Transverse colon (tissue), 4 donors: ENCODE measurements around the gene CRAMP1. TPM values are rescaled to one million over a fixed set of nuclear protein-coding genes. Genes with fewer than 3 reads are reported as not detected.
A peak's percentile ranks its signal among the peaks of the same experiment; 100 is the strongest.
"Not testable (repeated sequence)": the region's sequence is repeated elsewhere in the genome, so short reads cannot be mapped to it uniquely, and the experiment has no call there.

Experiments
- DNase-seq: peaks from one replicate; pipeline ENCODE4 v3.0.0-alpha.2; 2019
- H3K27ac ChIP-seq, 4 donors: fragments of 200-600 bp; sonication (generic); 2 replicates each; pipeline ENCODE4 v1.5.1; 2016 to 2018; ENCODE audit warnings: inconsistent platforms in 4 of 4
- H3K27me3 ChIP-seq: fragments of 200-600 bp; sonication (generic); 2 replicates; pipeline ENCODE4 v1.5.1; 2017; ENCODE audit warnings: inconsistent platforms
- H3K36me3 ChIP-seq, 4 donors: fragments of 200-600 bp; sonication (generic); 2 replicates each; pipeline ENCODE4 v1.5.1; 2017 to 2019; ENCODE audit warnings: inconsistent platforms in 4 of 4
- H3K4me1 ChIP-seq, 4 donors: fragments of 200-600 bp; sonication (generic); 2 replicates each; pipeline ENCODE4 v1.5.1; 2017 to 2020; ENCODE audit warnings: inconsistent platforms in 4 of 4
- H3K4me3 ChIP-seq, 4 donors: fragments of 200-600 bp; sonication (generic); 1 replicate in 1 of 4; 2 replicates in 3 of 4; pipeline versions ENCODE4 v1.5.1 to v1.6.1; 2017 to 2019; ENCODE audit warnings: inconsistent platforms in 4 of 4
- H3K9me3 ChIP-seq, 2 donors: fragments of 200-600 bp; sonication (generic); 2 replicates each; pipeline ENCODE4 v1.5.1; 2017 to 2019; ENCODE audit warnings: inconsistent platforms in 2 of 2
- EP300 ChIP-seq: sonication (generic); formaldehyde crosslinking; IDR thresholded peaks from one replicate; pipeline ENCODE4 v1.6.1; 2017; ENCODE audit warnings: antibody characterized with exemption, low read depth
- POLR2A ChIP-seq: fragments of 450-650 bp; IDR thresholded peaks from one replicate; pipeline ENCODE4 v1.6.1; 2016; ENCODE audit warnings: antibody characterized with exemption, mild to moderate bottlenecking, moderate library complexity
- POLR2AphosphoS5 ChIP-seq, 3 donors: sonication (generic); formaldehyde crosslinking; IDR thresholded peaks; one replicate each; pipeline ENCODE4 v1.6.1; 2016; ENCODE audit warnings: antibody characterized with exemption in 3 of 3
- WGBS, 2 donors: methylation state at CpG; one replicate each; pipeline ENCODE4 v1.1.5; 2018; ENCODE audit warnings: low coverage in 1 of 2; 5-methylcytosine and 5-hydroxymethylcytosine counted together
- in situ Hi-C, 4 donors: fragments of 200-750 bp; cut with MboI; loops; one replicate each; pipeline versions ENCODE4 v1.15.0 to v1.15.1; 2017; ENCODE audit warnings: low sequenced_read_pairs in 3 of 4, low pct_ligation_motif_present in 1 of 4, low pct_unique_long_range_greater_than_20kb in 1 of 4
- intact Hi-C: fragments of 100-400 bp; cut with DNase I; formaldehyde crosslinking; loops from one replicate; pipeline ENCODE4 v1.15.1; 2023; ENCODE audit warnings: low total_unique reads
- total RNA-seq, 4 donors: library from RNA; depleted of rRNA; stranded (reverse); fragments of >200 nt; gene quantifications; one replicate each; pipeline ENCODE4 v1.1.0, GENCODE V29; 2016
- TF ChIP-seq, protein P1 (sequence below), 5 experiments: fragments of 200-600 bp in 3 of 5; fragments of 450-650 bp in 2 of 5; sonication (generic) in 3 of 5; IDR thresholded peaks; 1 replicate in 2 of 5; 2 replicates in 3 of 5; pipeline ENCODE4 v1.5.1; 2016 to 2017; ENCODE audit warnings: antibody characterized with exemption in 5 of 5, inconsistent platforms in 3 of 5, mild to moderate bottlenecking in 2 of 5, moderate library complexity in 1 of 5

The CRAMP1 gene
- total RNA-seq, 4 donors from 2014 or later = 10.1 to 52.7 (median 16.2) TPM

DNA sequence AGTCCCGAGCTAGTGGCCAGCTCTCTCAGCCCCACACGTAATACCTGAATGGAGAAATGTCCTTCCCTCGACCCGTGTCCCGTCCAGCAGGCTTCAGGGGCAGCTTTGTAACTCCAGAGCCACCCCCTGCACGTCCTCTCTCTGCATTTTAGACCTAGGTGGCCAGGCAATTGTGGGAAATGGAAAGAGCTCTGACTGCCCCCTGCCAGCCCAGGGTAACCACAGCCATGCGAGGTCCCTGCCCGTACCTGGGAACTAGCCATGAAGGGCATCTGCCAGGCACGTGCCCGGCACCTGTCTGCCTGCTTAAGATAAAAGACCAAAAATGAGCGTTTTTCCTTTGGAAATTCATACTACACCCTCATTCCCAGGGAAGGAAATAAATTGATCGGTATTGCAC lies 103.1 kb downstream of the CRAMP1 start:
- Histone ChIP-seq H3K27me3 (no peaks in the 10 kb centered on the region), H3K4me3 (no peak overlapping the region), H3K36me3 (no peaks in the 10 kb centered on the region), H3K27ac (no peak overlapping the region), H3K4me1 (peaks cover 0 to 7% (median 3%) of the 10 kb centered on the region in 4 donors), H3K9me3 (no peaks in the 10 kb centered on the region)
- DNase-seq = no peak
- in situ Hi-C loops = no loop called here
- TF ChIP-seq POLR2A (no peak), POLR2AphosphoS5 (IDR thresholded peaks at IDR 0.05) (no peak)
- TF ChIP-seq, protein P1, sequence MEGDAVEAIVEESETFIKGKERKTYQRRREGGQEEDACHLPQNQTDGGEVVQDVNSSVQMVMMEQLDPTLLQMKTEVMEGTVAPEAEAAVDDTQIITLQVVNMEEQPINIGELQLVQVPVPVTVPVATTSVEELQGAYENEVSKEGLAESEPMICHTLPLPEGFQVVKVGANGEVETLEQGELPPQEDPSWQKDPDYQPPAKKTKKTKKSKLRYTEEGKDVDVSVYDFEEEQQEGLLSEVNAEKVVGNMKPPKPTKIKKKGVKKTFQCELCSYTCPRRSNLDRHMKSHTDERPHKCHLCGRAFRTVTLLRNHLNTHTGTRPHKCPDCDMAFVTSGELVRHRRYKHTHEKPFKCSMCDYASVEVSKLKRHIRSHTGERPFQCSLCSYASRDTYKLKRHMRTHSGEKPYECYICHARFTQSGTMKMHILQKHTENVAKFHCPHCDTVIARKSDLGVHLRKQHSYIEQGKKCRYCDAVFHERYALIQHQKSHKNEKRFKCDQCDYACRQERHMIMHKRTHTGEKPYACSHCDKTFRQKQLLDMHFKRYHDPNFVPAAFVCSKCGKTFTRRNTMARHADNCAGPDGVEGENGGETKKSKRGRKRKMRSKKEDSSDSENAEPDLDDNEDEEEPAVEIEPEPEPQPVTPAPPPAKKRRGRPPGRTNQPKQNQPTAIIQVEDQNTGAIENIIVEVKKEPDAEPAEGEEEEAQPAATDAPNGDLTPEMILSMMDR (IDR thresholded peaks at IDR 0.05) = no peak
- WGBS, 2 donors = 92 to 97% methylated on average over 5 to 12 of the region's 12 CpGs
- intact Hi-C loops = no loop called here

- 76% methylated on average over 10 of the region's 10 CpGs; no CpG with 5 or more reads in 1 of the 2 donors for WGBS, 2 donors
- H3K4me3 ChIP-seq, DNase-seq: not testable (repeated sequence)
Measured at GRCh38 chr16:1718236-1718635, 106.1 kb downstream of the CRAMP1 start.

GRCh38 chr16:1719559-1720229 lies 107.5 kb downstream of the CRAMP1 start:
- H3K4me1 ChIP-seq = peaks cover 11 to 33% (median 26%) of the 10 kb centered on the region in 4 donors
- H3K36me3 ChIP-seq, intact Hi-C loops, H3K27me3 ChIP-seq, in situ Hi-C loops, DNase-seq, H3K4me3 ChIP-seq, H3K9me3 ChIP-seq: not testable (repeated sequence)
- peak overlapping the region in 2 of 4 donors; percentile 10 to 21 for H3K27ac ChIP-seq
- WGBS, 2 donors = 78 to 81% methylated on average over 8 to 12 of the region's 12 CpGs

More at GRCh38 chr16:1718236-1718635, 106.1 kb downstream of the CRAMP1 start:
- H3K27me3 ChIP-seq, intact Hi-C loops, H3K9me3 ChIP-seq, H3K27ac ChIP-seq, in situ Hi-C loops, H3K36me3 ChIP-seq: not testable (repeated sequence)
- peaks cover 9 to 27% (median 22%) of the 10 kb centered on the region in 4 donors for H3K4me1 ChIP-seq

- peak overlapping the region; percentile 76 to 82 (median 78) for H3K27ac ChIP-seq
- TF ChIP-seq EP300 = no peak
- TF ChIP-seq, protein P1 (IDR thresholded peaks at IDR 0.05) = no peak
- no peak for TF ChIP-seq POLR2A
- TF ChIP-seq POLR2AphosphoS5 (IDR thresholded peaks at IDR 0.05) = no peak
- no peaks in the 10 kb centered on the region for H3K9me3 ChIP-seq
- H3K4me1 ChIP-seq = peaks cover 11 to 33% (median 26%) of the 10 kb centered on the region in 4 donors
- 88% methylated on average over 9 of the region's 9 CpGs; no CpG with 5 or more reads in 1 of the 2 donors for WGBS, 2 donors
- DNase-seq = no peak
- H3K4me3 ChIP-seq = no peak overlapping the region
- H3K27me3 ChIP-seq = no peaks in the 10 kb centered on the region
- in situ Hi-C loops = no loop called here
- peaks cover 0 to 17% (median 3%) of the 10 kb centered on the region in 4 donors for H3K36me3 ChIP-seq
- intact Hi-C loops = no loop called here
Measured at GRCh38 chr16:1721372-1721771, 109.2 kb downstream of the CRAMP1 start.

- WGBS, 2 donors = 51 to 59% methylated on average over 4 to 6 of the region's 6 CpGs
- peak; percentile 54 for DNase-seq
- TF ChIP-seq, protein P1 (IDR thresholded peaks at IDR 0.05) = peak; percentile 72 to 84 (median 76)
- TF ChIP-seq POLR2A (no peak), POLR2AphosphoS5 (IDR thresholded peaks at IDR 0.05) (no peak), EP300 (no peak)
Measured at GRCh38 chr16:1723450-1724147, 111.4 kb downstream of the CRAMP1 start.

More at GRCh38 chr16:1723450-1724147, 111.4 kb downstream of the CRAMP1 start:
- no peaks in the 10 kb centered on the region for H3K27me3 ChIP-seq
- peak overlapping the region; percentile 16 to 82 (median 78) for H3K27ac ChIP-seq
- no peak overlapping the region for H3K4me3 ChIP-seq
- peaks cover 0 to 17% (median 3%) of the 10 kb centered on the region in 4 donors for H3K36me3 ChIP-seq
- H3K4me1 ChIP-seq = peaks cover 11 to 33% (median 26%) of the 10 kb centered on the region in 4 donors
- intact Hi-C loops (no loop called here), in situ Hi-C loops (no loop called here)
- H3K9me3 ChIP-seq = no peaks in the 10 kb centered on the region
